GM12801 (cell line): ENCODE measurements around the gene MSMB.

ENCODE experiments used
- TF ChIP-seq, protein P1 (sequence below): IDR thresholded peaks from one replicate; pipeline ENCODE4 v1.5.1; 2011; ENCODE audit warnings: control low read depth; ENCODE audit not compliant: insufficient read length; ENCODE audit errors: extremely low read depth

Gene MSMB

DNA sequence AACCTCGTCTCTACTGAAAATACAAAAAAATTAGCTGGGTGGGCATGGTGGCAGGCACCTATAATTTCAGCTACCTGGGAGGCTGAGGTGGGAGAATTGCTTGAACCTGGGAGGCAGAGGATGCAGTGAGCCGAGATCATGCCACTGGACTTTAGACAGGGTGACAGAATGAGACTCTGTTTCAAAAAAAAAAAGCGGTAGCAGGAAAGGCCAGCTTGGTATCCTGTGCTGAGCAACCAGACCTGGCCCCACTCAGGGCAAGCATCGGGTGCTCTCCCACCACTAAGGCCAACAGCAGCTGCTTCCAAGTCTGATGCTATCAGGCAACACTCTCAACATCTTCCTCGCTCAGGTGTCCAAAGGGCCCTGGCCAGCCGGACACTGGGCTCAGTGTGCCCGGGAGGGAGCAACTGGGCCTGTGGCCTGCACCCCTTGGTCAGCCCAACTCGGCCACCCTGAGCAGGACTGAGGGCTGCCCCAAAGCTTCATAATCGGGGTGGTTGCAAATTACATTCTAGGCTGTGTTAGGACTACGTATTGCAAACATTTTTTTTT, 44.3 kb upstream of the MSMB start:
- TF ChIP-seq, protein P1, sequence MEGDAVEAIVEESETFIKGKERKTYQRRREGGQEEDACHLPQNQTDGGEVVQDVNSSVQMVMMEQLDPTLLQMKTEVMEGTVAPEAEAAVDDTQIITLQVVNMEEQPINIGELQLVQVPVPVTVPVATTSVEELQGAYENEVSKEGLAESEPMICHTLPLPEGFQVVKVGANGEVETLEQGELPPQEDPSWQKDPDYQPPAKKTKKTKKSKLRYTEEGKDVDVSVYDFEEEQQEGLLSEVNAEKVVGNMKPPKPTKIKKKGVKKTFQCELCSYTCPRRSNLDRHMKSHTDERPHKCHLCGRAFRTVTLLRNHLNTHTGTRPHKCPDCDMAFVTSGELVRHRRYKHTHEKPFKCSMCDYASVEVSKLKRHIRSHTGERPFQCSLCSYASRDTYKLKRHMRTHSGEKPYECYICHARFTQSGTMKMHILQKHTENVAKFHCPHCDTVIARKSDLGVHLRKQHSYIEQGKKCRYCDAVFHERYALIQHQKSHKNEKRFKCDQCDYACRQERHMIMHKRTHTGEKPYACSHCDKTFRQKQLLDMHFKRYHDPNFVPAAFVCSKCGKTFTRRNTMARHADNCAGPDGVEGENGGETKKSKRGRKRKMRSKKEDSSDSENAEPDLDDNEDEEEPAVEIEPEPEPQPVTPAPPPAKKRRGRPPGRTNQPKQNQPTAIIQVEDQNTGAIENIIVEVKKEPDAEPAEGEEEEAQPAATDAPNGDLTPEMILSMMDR = no peak

DNA sequence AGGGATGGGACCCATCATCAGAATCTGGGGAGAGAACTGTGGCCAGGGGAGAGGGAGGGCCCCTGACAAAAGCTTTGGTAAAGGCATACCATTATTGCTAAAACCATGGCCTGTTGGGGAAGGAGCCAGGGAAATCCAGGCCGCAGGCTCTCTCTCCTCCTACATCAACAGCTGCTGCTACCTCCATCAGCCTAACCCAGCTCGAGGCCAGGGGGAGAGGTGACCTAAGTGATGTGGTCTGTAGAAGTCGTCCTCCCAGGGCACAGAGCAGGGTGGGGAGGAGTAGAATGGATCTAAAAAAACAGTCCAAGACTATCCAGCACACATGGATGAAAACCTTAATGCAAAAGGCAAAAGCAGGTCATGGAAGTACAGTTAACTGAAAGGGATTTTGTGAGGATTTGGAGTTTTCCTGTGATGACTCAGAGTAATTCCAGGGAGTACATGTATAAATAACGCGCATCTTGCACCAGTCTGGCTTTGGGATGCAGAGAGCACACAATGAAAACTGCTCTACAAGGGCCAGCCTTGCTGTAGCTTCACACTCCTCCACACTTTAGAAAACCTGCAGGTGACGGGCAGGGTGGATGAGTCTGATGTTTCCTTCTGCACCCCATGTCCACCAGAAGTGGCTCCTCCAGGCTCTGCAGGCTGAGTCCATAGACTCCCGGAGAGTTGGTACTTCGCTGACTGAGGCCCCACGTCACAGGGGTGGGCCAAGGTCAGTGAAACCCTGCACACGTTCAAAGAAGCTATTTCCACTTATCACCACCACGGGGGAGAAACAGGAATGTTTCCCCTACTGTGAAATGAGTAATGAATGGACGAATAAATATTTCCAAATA, 38.5 kb upstream of the MSMB start:
- TF ChIP-seq, protein P1 = no peak

DNA sequence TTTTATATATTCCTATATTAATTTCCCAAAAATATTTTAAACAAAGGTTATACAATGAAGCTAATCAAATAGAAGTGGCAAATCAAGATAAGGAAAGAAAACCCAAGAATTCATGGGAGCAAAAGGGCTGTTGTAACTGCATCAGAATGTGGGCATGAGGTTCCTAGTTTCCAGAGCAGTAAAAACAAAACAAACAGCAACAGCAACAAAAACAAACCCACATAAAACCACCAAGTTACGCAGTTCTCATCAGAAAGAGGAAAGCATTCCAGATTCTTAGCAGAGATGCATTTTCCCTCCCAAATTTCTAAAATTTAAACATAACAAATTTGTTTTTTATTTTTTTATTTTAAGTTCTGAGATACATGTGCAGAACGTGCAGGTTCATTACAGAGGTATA, 34.8 kb upstream of the MSMB start:
- TF ChIP-seq, protein P1 = no peak

DNA sequence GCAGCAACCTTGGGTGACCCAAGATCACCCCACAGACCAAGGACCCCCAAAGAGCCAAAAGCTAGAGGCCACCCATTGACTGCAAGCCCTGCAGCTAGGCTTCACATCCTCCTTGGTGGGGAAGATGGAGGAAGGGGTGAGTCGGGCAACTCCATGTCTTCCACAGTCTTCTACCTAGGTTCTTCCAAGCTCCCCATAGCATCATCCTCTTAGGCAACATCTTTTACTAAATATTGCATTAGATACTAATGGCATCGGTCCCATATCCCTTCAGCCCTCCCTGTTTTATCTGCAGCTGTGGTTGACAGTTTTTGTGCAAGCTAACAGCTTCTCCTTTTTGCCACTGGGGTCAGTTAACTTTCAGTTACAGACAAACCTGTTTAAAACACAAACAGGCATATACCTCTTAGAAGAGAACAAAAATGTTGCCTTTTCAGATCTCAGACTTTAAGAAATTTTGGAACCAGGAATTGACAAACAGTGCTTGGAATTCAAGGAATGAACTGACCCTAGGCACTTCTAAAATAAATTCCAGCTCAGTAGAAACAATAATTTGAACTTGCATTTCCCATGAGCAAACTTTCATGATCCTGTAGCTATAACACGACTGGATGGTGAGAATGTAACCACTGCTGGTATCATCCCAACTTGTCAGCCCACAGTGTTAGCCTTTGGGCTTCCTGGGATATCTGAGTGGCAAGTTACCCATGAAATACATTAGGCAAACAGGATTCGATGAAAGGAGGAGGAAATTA, 33.9 kb upstream of the MSMB start:
- TF ChIP-seq, protein P1 = no peak

DNA sequence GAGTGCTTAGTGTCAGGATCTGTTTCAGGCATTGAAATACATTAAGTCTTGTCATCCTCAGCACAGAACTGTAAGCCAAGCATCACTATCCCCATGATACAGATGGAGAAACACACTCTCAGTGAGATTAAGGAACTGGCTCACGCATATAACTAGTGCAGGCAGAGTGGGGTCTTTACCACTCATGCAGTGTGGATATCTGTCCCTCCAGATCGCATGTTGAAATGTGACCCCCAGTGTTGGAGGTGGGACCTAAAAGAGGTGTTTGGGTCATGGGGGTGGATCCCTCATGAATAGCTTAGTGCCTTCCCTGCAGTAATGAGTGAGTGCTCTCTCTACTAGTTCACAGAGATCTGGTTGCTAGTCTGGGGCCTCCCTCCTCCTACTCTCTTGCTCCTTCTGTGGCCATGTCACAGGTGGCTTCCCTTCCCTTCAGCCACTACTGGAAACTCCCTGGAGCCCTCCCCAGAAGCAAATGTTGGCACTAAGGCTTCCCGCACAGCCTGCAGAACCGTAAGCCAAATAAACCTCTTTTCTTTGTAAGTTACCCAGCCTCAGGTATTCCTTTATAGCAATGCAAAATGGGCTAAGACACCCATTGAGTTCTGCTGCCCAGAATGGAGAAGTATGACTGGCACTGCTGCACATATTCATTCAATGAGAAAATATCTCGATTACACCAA, 31.8 kb upstream of the MSMB start:
- TF ChIP-seq, protein P1 = no peak

DNA sequence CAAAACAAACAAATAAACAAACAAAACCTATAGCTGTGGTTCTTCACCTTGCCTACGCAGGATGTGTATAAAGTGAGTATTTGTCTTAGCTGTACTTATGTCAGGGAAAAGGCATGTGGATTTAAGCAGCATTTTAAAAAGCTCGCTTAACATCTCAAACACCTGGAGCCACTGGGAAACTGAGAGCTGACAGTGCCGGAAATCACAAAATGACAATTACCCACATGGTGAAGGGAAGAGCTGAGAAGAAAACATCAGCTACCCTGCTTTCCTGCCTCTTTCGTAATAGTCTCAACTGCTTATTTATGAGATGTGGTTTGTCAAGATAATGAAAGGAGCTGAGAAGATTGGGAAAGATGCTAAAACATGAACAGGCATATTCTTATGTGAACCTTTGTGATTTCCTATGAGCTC, 31.1 kb upstream of the MSMB start:
- TF ChIP-seq, protein P1 = no peak

DNA sequence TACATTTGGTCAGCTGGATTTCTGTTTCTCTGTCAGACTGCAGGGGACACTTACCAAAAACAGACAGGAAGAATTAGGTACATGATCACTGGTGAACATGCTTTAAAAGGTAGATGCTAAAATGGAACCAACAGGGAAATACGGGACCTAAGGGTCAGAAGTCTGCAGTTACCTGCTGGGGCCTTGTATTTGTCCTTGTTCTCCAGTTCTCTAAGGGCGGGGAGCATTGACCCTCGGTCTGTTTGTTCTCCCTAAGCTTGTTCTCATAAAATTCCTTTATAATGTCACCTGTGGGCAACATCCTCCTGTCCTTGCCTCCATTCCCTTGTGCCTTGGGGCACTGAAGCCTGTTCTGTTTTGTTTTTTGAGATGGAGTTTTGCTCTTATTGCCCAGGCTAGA, 29.8 kb upstream of the MSMB start:
- TF ChIP-seq, protein P1 = no peak
